Measurements from ENCODE around the gene MAPKBP1. TPM values are rescaled to one million over a fixed set of nuclear protein-coding genes. Genes with fewer than 3 reads are reported as not detected.

The MAPKBP1 gene
- total RNA-seq, 1 experiment from 2014 or later, result 12.9 TPM

GRCh38 chr15:41871175-41871905 lies 97.1 kb downstream of the MAPKBP1 start:
- H3K4me3 ChIP-seq, result no peak overlapping the region
- no peaks in the 10 kb centered on the region for H3K27me3 ChIP-seq (replicated peaks)
- DNase-seq (ENCODE audit: low read depth in 1 of 2, low spot score in 2 of 2), result no peak
- no peaks in the 10 kb centered on the region for H3K9me3 ChIP-seq (replicated peaks)
- H3K36me3 ChIP-seq, result no peaks in the 10 kb centered on the region
- H3K27ac ChIP-seq, result no peak overlapping the region
- H3K4me1 ChIP-seq (replicated peaks), result no peaks in the 10 kb centered on the region

GRCh38 chr15:41872166-41872747 lies 98.0 kb downstream of the MAPKBP1 start:
- Histone ChIP-seq H3K9me3 (replicated peaks) (no peaks in the 10 kb centered on the region), H3K4me3 (no peak overlapping the region), H3K4me1 (replicated peaks) (no peaks in the 10 kb centered on the region), H3K36me3 (no peaks in the 10 kb centered on the region), H3K27ac (no peak overlapping the region), H3K27me3 (replicated peaks) (no peaks in the 10 kb centered on the region)
- DNase-seq (ENCODE audit: low read depth in 1 of 2, low spot score in 2 of 2), result no peak

- H3K36me3 ChIP-seq, result no peaks in the 10 kb centered on the region
- H3K9me3 ChIP-seq (replicated peaks), result no peaks in the 10 kb centered on the region
- no peaks in the 10 kb centered on the region for H3K27me3 ChIP-seq (replicated peaks)
- no peak for DNase-seq (ENCODE audit: low read depth in 1 of 2, low spot score in 2 of 2)
- no peak overlapping the region for H3K27ac ChIP-seq
- H3K4me3 ChIP-seq, result no peak overlapping the region
- H3K4me1 ChIP-seq (replicated peaks), result no peaks in the 10 kb centered on the region
Observed at GRCh38 chr15:41873711-41874110, 99.4 kb downstream of the MAPKBP1 start.

- DNase-seq (ENCODE audit: low read depth in 1 of 2, low spot score in 2 of 2), result no peak
- Histone ChIP-seq H3K27ac (no peak overlapping the region), H3K36me3 (no peaks in the 10 kb centered on the region), H3K4me1 (replicated peaks) (no peaks in the 10 kb centered on the region), H3K27me3 (replicated peaks) (no peaks in the 10 kb centered on the region), H3K9me3 (replicated peaks) (no peaks in the 10 kb centered on the region), H3K4me3 (no peak overlapping the region)
Observed at GRCh38 chr15:41874736-41875135, 100.5 kb downstream of the MAPKBP1 start.

GRCh38 chr15:41876007-41876406 lies 101.7 kb downstream of the MAPKBP1 start:
- Histone ChIP-seq H3K27ac (no peak overlapping the region), H3K36me3 (no peaks in the 10 kb centered on the region), H3K4me1 (replicated peaks) (no peaks in the 10 kb centered on the region), H3K9me3 (replicated peaks) (no peaks in the 10 kb centered on the region), H3K27me3 (replicated peaks) (no peaks in the 10 kb centered on the region), H3K4me3 (no peak overlapping the region)
- no peak for DNase-seq (ENCODE audit: low read depth in 1 of 2, low spot score in 2 of 2)

- no peak overlapping the region for H3K4me3 ChIP-seq
- no peaks in the 10 kb centered on the region for H3K9me3 ChIP-seq (replicated peaks)
- no peak overlapping the region for H3K27ac ChIP-seq
- H3K36me3 ChIP-seq, result no peaks in the 10 kb centered on the region
- no peaks in the 10 kb centered on the region for H3K27me3 ChIP-seq (replicated peaks)
- no peak for DNase-seq (ENCODE audit: low read depth in 1 of 2, low spot score in 2 of 2)
- no peaks in the 10 kb centered on the region for H3K4me1 ChIP-seq (replicated peaks)
Observed at GRCh38 chr15:41876689-41877088, 102.4 kb downstream of the MAPKBP1 start.

Other genes starting within 250 kb of the MAPKBP1 start
- gene RPAP1, start 230.2 kb upstream of the MAPKBP1 start, total RNA-seq (2014; rRNA removed; shearing (Covaris generic)), result 17.4 and 22.4 TPM in 2 replicates
- gene TYRO3, start 215.3 kb upstream of the MAPKBP1 start, total RNA-seq (2014; rRNA removed; shearing (Covaris generic)), result 8.9 and 17.2 TPM in 2 replicates
- 13.2 and 21.5 TPM in 2 replicates for gene MGA, start 114.1 kb upstream of the MAPKBP1 start, total RNA-seq (2014; rRNA removed; shearing (Covaris generic))
- gene JMJD7, start 53.6 kb downstream of the MAPKBP1 start, total RNA-seq (2014; rRNA removed; shearing (Covaris generic)), result 7.1 and 9.4 TPM in 2 replicates
- 2.2 and 2.7 TPM in 2 replicates for gene PLA2G4B, start 64.4 kb downstream of the MAPKBP1 start, total RNA-seq (2014; rRNA removed; shearing (Covaris generic))
- gene SPTBN5, start 119.6 kb downstream of the MAPKBP1 start, total RNA-seq (2014; rRNA removed; shearing (Covaris generic)), result 0.34 and 0.75 TPM in 2 replicates
- gene EHD4, start 198.1 kb downstream of the MAPKBP1 start, total RNA-seq (2014; rRNA removed; shearing (Covaris generic)), result 22.7 and 26.8 TPM in 2 replicates
- not detected in 2 replicates for gene PLA2G4E, start 246.6 kb downstream of the MAPKBP1 start, total RNA-seq (2014; rRNA removed; shearing (Covaris generic))

Measured in SJSA1 (cell line).